Neural cell (in vitro differentiated cells): ENCODE results near the gene ATP6V1B1. TPM values are rescaled to one million over a fixed set of nuclear protein-coding genes. Genes with fewer than 3 reads are reported as not detected.

Experiments used
- H2AFZ ChIP-seq: fragments of 200-600, 300-800 bp; sonication (generic), shearing (Covaris generic); 2 replicates; pipeline ENCODE4 v1.6.0; 2014; ENCODE audit warnings: low read depth, mild to moderate bottlenecking, antibody characterized with exemption, low read length, moderate library complexity
- H3F3A ChIP-seq: fragments of 200-600 bp; shearing (Covaris generic); 2 replicates; pipeline ENCODE4 v1.6.1; 2016; ENCODE audit warnings: mild to moderate bottlenecking, moderate library complexity, mixed read lengths, antibody characterized with exemption, low read length; ENCODE audit not compliant: insufficient read depth, poor library complexity, severe bottlenecking
- H3K27ac ChIP-seq: fragments of 200-600, 300-800 bp; sonication (generic), shearing (Covaris generic); 2 replicates; pipeline ENCODE4 v1.5.1; 2014; ENCODE audit warnings: mild to moderate bottlenecking, low read length, moderate library complexity
- H3K27me3 ChIP-seq: fragments of 300-800, 200-600 bp; sonication (generic), shearing (Covaris generic); 2 replicates; pipeline ENCODE4 v1.6.0; 2014; ENCODE audit warnings: mild to moderate bottlenecking, low read depth, low read length, moderate library complexity; ENCODE audit not compliant: insufficient read depth
- H3K36me3 ChIP-seq: fragments of 300-800, 200-600 bp; sonication (generic), shearing (Covaris generic); 2 replicates; pipeline ENCODE4 v1.5.1; 2014; ENCODE audit warnings: mild to moderate bottlenecking, antibody characterized with exemption, low read length, moderate library complexity; ENCODE audit not compliant: insufficient read depth
- H3K4me2 ChIP-seq: fragments of 300-800, 200-600 bp; sonication (generic), shearing (Covaris generic); 2 replicates; pipeline ENCODE4 v1.6.0; 2014; ENCODE audit warnings: mild to moderate bottlenecking, low read length
- H3K4me3 ChIP-seq: fragments of 300-800, 200-600 bp; sonication (generic), shearing (Covaris generic); 2 replicates; pipeline ENCODE4 v1.5.1; 2014; ENCODE audit warnings: mild to moderate bottlenecking, low read length, moderate library complexity
- H3K79me2 ChIP-seq: fragments of 200-600 bp; shearing (Covaris generic); replicated peaks from 2 replicates; pipeline ENCODE4 v1.6.0; 2014; ENCODE audit warnings: mild to moderate bottlenecking, low read length, moderate library complexity; ENCODE audit not compliant: insufficient read depth
- H3K9ac ChIP-seq: fragments of 300-800, 200-600 bp; sonication (generic), shearing (Covaris generic); 2 replicates; pipeline ENCODE4 v1.6.1; 2016; ENCODE audit warnings: mild to moderate bottlenecking, low read length, mixed read lengths
- H3K9me2 ChIP-seq: fragments of 200-600 bp; shearing (Covaris generic); 2 replicates; pipeline ENCODE4 v1.6.1; 2016; ENCODE audit warnings: mild to moderate bottlenecking, low read length, mixed read lengths; ENCODE audit not compliant: insufficient read depth
- H3K9me3 ChIP-seq: fragments of 200-600, 300-800 bp; sonication (generic), shearing (Covaris generic); 2 replicates; pipeline ENCODE4 v1.6.1; 2016; ENCODE audit warnings: mild to moderate bottlenecking, mixed run types, low read length, moderate library complexity, mixed read lengths
- H4K20me1 ChIP-seq: fragments of 200-600 bp; shearing (Covaris generic); 2 replicates; pipeline ENCODE4 v1.6.1; 2016; ENCODE audit warnings: mild to moderate bottlenecking, mixed run types; ENCODE audit not compliant: insufficient read depth
- CTCF ChIP-seq: fragments of 450-650 bp; IDR thresholded peaks from 2 replicates; pipeline ENCODE4 v1.5.1; 2014; ENCODE audit warnings: antibody characterized with exemption, mild to moderate bottlenecking, moderate library complexity; ENCODE audit not compliant: poor library complexity, severe bottlenecking
- EP300 ChIP-seq: fragments of 450-650 bp; conservative IDR thresholded peaks from 2 replicates; pipeline ENCODE4 v1.6.1; 2014; ENCODE audit warnings: antibody characterized with exemption, mild to moderate bottlenecking, moderate library complexity; ENCODE audit not compliant: poor library complexity, severe bottlenecking
- EZH2 ChIP-seq: fragments of 200-600, 300-800 bp; shearing (Covaris generic), sonication (generic); IDR thresholded peaks from 2 replicates; pipeline ENCODE4 v1.6.1; 2014; ENCODE audit warnings: antibody characterized with exemption, low read length, borderline replicate concordance, mild to moderate bottlenecking; ENCODE audit not compliant: insufficient read depth, poor library complexity, severe bottlenecking
- MXI1 ChIP-seq: fragments of 450-650 bp; conservative IDR thresholded peaks from 2 replicates; pipeline ENCODE4 v1.6.1; 2014; ENCODE audit warnings: antibody characterized with exemption, mild to moderate bottlenecking; ENCODE audit not compliant: poor library complexity, severe bottlenecking
- POLR2AphosphoS5 ChIP-seq: IDR thresholded peaks from 2 replicates; pipeline ENCODE4 v1.6.1; 2012
- RAD21 ChIP-seq: fragments of 450-650 bp; conservative IDR thresholded peaks from 2 replicates; pipeline ENCODE4 v1.6.1; 2014; ENCODE audit warnings: antibody characterized with exemption, mild to moderate bottlenecking, moderate library complexity
- REST ChIP-seq: IDR thresholded peaks from 2 replicates; pipeline ENCODE4 v1.6.1; 2012; ENCODE audit warnings: borderline replicate concordance
- SMC3 ChIP-seq: fragments of 450-650 bp; conservative IDR thresholded peaks from 2 replicates; pipeline ENCODE4 v1.6.1; 2014; ENCODE audit warnings: antibody characterized with exemption, mild to moderate bottlenecking, moderate library complexity; ENCODE audit not compliant: poor library complexity
- TAF1 ChIP-seq: IDR thresholded peaks from 2 replicates; pipeline ENCODE4 v1.6.1; 2012; ENCODE audit warnings: low read depth
- polyA plus RNA-seq: library from polyadenylated mRNA; depleted of rRNA; stranded (reverse); fragments of >200 nt; gene quantifications from 2 replicates; pipeline ENCODE4 v1.2.3, GENCODE V29; 2014

Gene ATP6V1B1
- polyA plus RNA-seq, 1 donor from 2014 or later, result 0.12 TPM

GRCh38 chr2:70961648-70961994 is 25.9 kb downstream of the ATP6V1B1 start:
- H3K4me2 ChIP-seq, result no peak overlapping the region
- no peaks in the 10 kb centered on the region for H3K36me3 ChIP-seq
- no peak for TF ChIP-seq TAF1
- no peak overlapping the region for H3K27ac ChIP-seq
- no peaks in the 10 kb centered on the region for H3K79me2 ChIP-seq
- no peaks in the 10 kb centered on the region for H3K9me2 ChIP-seq
- H3K9me3 ChIP-seq, result no peaks in the 10 kb centered on the region
- H3F3A ChIP-seq, result no peaks in the 10 kb centered on the region
- H3K9ac ChIP-seq, result no peak overlapping the region
- H3K4me3 ChIP-seq, result no peak overlapping the region
- H4K20me1 ChIP-seq, result no peaks in the 10 kb centered on the region
- peaks cover 34% of the 10 kb centered on the region for H3K27me3 ChIP-seq
- H2AFZ ChIP-seq, result no peak overlapping the region

GRCh38 chr2:70962211-70962884 is 26.6 kb downstream of the ATP6V1B1 start:
- Histone ChIP-seq H3F3A (no peaks in the 10 kb centered on the region), H3K27ac (no peak overlapping the region), H3K27me3 (peaks cover 41% of the 10 kb centered on the region), H3K9ac (no peak overlapping the region), H3K4me2 (no peak overlapping the region), H3K9me3 (no peaks in the 10 kb centered on the region), H3K36me3 (no peaks in the 10 kb centered on the region), H3K4me3 (no peak overlapping the region), H3K9me2 (no peaks in the 10 kb centered on the region), H2AFZ (no peak overlapping the region), H4K20me1 (no peaks in the 10 kb centered on the region), H3K79me2 (no peaks in the 10 kb centered on the region)
- TF ChIP-seq EP300, result no peak
- TF ChIP-seq SMC3, result no peak
- no peak for TF ChIP-seq RAD21
- TF ChIP-seq TAF1, result no peak
- TF ChIP-seq EZH2, result no peak
- TF ChIP-seq REST, result no peak
- TF ChIP-seq MXI1, result no peak
- no peak for TF ChIP-seq CTCF
- no peak for TF ChIP-seq POLR2AphosphoS5
